ENCODE measurements around the gene GPR82.

GPR82 gene

DNA sequence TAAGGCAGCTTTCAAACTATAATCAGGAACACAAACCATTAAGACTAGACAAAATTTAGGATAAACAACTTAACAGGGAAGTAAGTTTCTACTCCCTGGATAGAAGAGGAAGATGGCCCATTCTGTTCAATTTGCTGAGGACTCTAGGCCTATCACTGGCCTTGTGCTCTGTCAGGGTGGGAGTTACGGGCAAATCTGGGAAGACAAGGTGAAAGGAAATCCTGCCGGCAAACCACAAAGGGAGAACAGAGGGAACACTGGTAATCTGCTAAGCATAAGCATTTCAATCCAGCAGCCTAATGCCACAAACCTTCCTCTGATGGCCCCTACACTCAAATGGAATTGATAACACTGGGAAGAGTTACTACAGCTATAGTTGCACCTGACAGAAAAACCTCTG, 8.3 kb downstream of the GPR82 start:
- Histone ChIP-seq H3K4ac (ENCODE audit: low read depth, low read length) (no peak overlapping the region), H3K23ac (ENCODE audit: low read length) (no peak overlapping the region), H4K12ac (ENCODE audit: low read depth, low read length) (no peak overlapping the region), H3K79me2 (ENCODE audit: control insufficient read depth, insufficient read depth, low read length, poor library complexity) (no peaks in the 10 kb centered on the region), H3K4me2 (ENCODE audit: low read length) (no peak overlapping the region), H3K9ac (ENCODE audit: low read length) (no peak overlapping the region), H3K27ac (ENCODE audit: low read depth, low read length) (no peak overlapping the region), H2AFZ (ENCODE audit: insufficient read depth, low read length, poor library complexity) (no peak overlapping the region), H3K4me1 (ENCODE audit: control insufficient read depth in 1 of 2, insufficient read depth in 2 of 2, low read length in 2 of 2) (no peaks in the 10 kb centered on the region), H3K4me3 (ENCODE audit: low read depth, low read length) (no peak overlapping the region), H3K9me3 (ENCODE audit: insufficient read depth, low read depth, low read length) (no peaks in the 10 kb centered on the region), H4K91ac (ENCODE audit: low read depth, low read length) (no peak overlapping the region), H3K36me3 (ENCODE audit: control insufficient read depth in 1 of 2, insufficient read depth in 2 of 2, low read length in 2 of 2) (no peaks in the 10 kb centered on the region), H4K8ac (ENCODE audit: low read depth, low read length) (no peak overlapping the region), H2BK5ac (ENCODE audit: low read depth, low read length, poor library complexity) (no peak overlapping the region), H3K79me1 (ENCODE audit: low read length) (no peaks in the 10 kb centered on the region), H3K27me3 (ENCODE audit: insufficient read depth, low read length) (no peaks in the 10 kb centered on the region), H2BK12ac (ENCODE audit: low read length) (no peak overlapping the region), H3K14ac (ENCODE audit: low read length) (no peak overlapping the region), H3K18ac (ENCODE audit: low read length) (no peak overlapping the region), H2BK120ac (ENCODE audit: insufficient read depth, low read length, poor library complexity) (no peak overlapping the region), H2AK5ac (ENCODE audit: low read length) (no peak overlapping the region)
- no peak for DNase-seq
- WGBS (ENCODE audit: extremely low coverage, insufficient coverage, insufficient read length) = no CpG with 5 or more reads among the region's 2 CpGs

GRCh38 chrX:41733939-41734338, 10.0 kb downstream of the GPR82 start:
- Histone ChIP-seq H3K4me1 (ENCODE audit: control insufficient read depth in 1 of 2, insufficient read depth in 2 of 2, low read length in 2 of 2) (no peaks in the 10 kb centered on the region), H3K4ac (ENCODE audit: low read depth, low read length) (no peak overlapping the region), H3K36me3 (ENCODE audit: control insufficient read depth in 1 of 2, insufficient read depth in 2 of 2, low read length in 2 of 2) (no peaks in the 10 kb centered on the region), H3K4me3 (ENCODE audit: low read depth, low read length) (no peak overlapping the region), H2AFZ (ENCODE audit: insufficient read depth, low read length, poor library complexity) (no peak overlapping the region), H3K14ac (ENCODE audit: low read length) (no peak overlapping the region), H4K12ac (ENCODE audit: low read depth, low read length) (no peak overlapping the region), H4K91ac (ENCODE audit: low read depth, low read length) (no peak overlapping the region), H3K79me2 (ENCODE audit: control insufficient read depth, insufficient read depth, low read length, poor library complexity) (no peaks in the 10 kb centered on the region), H3K4me2 (ENCODE audit: low read length) (no peak overlapping the region), H2BK120ac (ENCODE audit: insufficient read depth, low read length, poor library complexity) (no peak overlapping the region), H3K9me3 (ENCODE audit: insufficient read depth, low read depth, low read length) (no peaks in the 10 kb centered on the region), H3K79me1 (ENCODE audit: low read length) (no peaks in the 10 kb centered on the region), H3K18ac (ENCODE audit: low read length) (no peak overlapping the region), H4K8ac (ENCODE audit: low read depth, low read length) (no peak overlapping the region), H3K27me3 (ENCODE audit: insufficient read depth, low read length) (no peaks in the 10 kb centered on the region), H2AK5ac (ENCODE audit: low read length) (no peak overlapping the region), H3K9ac (ENCODE audit: low read length) (no peak overlapping the region), H2BK5ac (ENCODE audit: low read depth, low read length, poor library complexity) (no peak overlapping the region), H2BK12ac (ENCODE audit: low read length) (no peak overlapping the region), H3K27ac (ENCODE audit: low read depth, low read length) (no peak overlapping the region), H3K23ac (ENCODE audit: low read length) (no peak overlapping the region)
- WGBS (ENCODE audit: extremely low coverage, insufficient coverage, insufficient read length) = no CpG with 5 or more reads among the region's 1 CpG
- DNase-seq = no peak

- no peak overlapping the region for H2BK5ac ChIP-seq (ENCODE audit: low read depth, low read length, poor library complexity)
- H3K27me3 ChIP-seq (ENCODE audit: insufficient read depth, low read length) = no peaks in the 10 kb centered on the region
- WGBS (ENCODE audit: extremely low coverage, insufficient coverage, insufficient read length) = no CpG with 5 or more reads among the region's 1 CpG
- H2BK120ac ChIP-seq (ENCODE audit: insufficient read depth, low read length, poor library complexity) = no peak overlapping the region
- H3K4me1 ChIP-seq (ENCODE audit: control insufficient read depth in 1 of 2, insufficient read depth in 2 of 2, low read length in 2 of 2) = no peaks in the 10 kb centered on the region
- H3K36me3 ChIP-seq (ENCODE audit: control insufficient read depth in 1 of 2, insufficient read depth in 2 of 2, low read length in 2 of 2) = no peaks in the 10 kb centered on the region
- no peak overlapping the region for H2AFZ ChIP-seq (ENCODE audit: insufficient read depth, low read length, poor library complexity)
- H3K23ac ChIP-seq (ENCODE audit: low read length) = no peak overlapping the region
- no peaks in the 10 kb centered on the region for H3K79me1 ChIP-seq (ENCODE audit: low read length)
- H4K8ac ChIP-seq (ENCODE audit: low read depth, low read length) = no peak overlapping the region
- H2AK5ac ChIP-seq (ENCODE audit: low read length) = no peak overlapping the region
- H3K27ac ChIP-seq (ENCODE audit: low read depth, low read length) = no peak overlapping the region
- H3K4me3 ChIP-seq (ENCODE audit: low read depth, low read length) = no peak overlapping the region
- H3K9me3 ChIP-seq (ENCODE audit: insufficient read depth, low read depth, low read length) = no peaks in the 10 kb centered on the region
- no peak overlapping the region for H4K12ac ChIP-seq (ENCODE audit: low read depth, low read length)
- H3K9ac ChIP-seq (ENCODE audit: low read length) = no peak overlapping the region
- H3K18ac ChIP-seq (ENCODE audit: low read length) = no peak overlapping the region
- no peak overlapping the region for H4K91ac ChIP-seq (ENCODE audit: low read depth, low read length)
- no peak overlapping the region for H3K4ac ChIP-seq (ENCODE audit: low read depth, low read length)
- no peaks in the 10 kb centered on the region for H3K79me2 ChIP-seq (ENCODE audit: control insufficient read depth, insufficient read depth, low read length, poor library complexity)
- H3K4me2 ChIP-seq (ENCODE audit: low read length) = no peak overlapping the region
- H2BK12ac ChIP-seq (ENCODE audit: low read length) = no peak overlapping the region
- H3K14ac ChIP-seq (ENCODE audit: low read length) = no peak overlapping the region
- peak; percentile 1 to 39 for DNase-seq
Observed at GRCh38 chrX:41734530-41734929, 10.5 kb downstream of the GPR82 start.

DNA sequence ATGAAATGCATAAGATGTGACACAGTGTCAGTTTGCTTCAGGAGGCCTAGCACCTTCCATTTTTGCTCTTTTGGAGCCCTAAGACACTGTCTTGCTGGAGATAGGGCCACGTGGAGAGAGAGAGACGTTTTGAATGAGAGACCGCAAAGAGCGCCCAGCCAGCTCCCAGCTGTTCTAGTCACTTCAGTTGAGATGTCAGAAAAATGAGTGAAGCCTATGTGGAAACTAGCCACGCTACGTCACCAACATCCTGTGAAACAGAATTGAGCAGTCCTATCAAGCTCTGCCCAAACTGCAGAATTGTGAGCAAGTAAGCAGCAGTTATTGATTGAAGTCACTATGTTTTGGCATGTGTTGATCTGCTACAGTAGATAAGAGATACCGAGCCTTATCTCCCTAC, 13.1 kb downstream of the GPR82 start:
- WGBS (ENCODE audit: extremely low coverage, insufficient coverage, insufficient read length) = no CpG with 5 or more reads among the region's 7 CpGs
- Histone ChIP-seq H3K4me3 (ENCODE audit: low read depth, low read length) (no peak overlapping the region), H3K4me1 (ENCODE audit: control insufficient read depth in 1 of 2, insufficient read depth in 2 of 2, low read length in 2 of 2) (no peaks in the 10 kb centered on the region), H4K8ac (ENCODE audit: low read depth, low read length) (no peak overlapping the region), H2AK5ac (ENCODE audit: low read length) (no peak overlapping the region), H3K36me3 (ENCODE audit: control insufficient read depth in 1 of 2, insufficient read depth in 2 of 2, low read length in 2 of 2) (no peaks in the 10 kb centered on the region), H2BK120ac (ENCODE audit: insufficient read depth, low read length, poor library complexity) (no peak overlapping the region), H3K79me2 (ENCODE audit: control insufficient read depth, insufficient read depth, low read length, poor library complexity) (no peaks in the 10 kb centered on the region), H3K4ac (ENCODE audit: low read depth, low read length) (no peak overlapping the region), H4K91ac (ENCODE audit: low read depth, low read length) (no peak overlapping the region), H3K27ac (ENCODE audit: low read depth, low read length) (no peak overlapping the region), H3K14ac (ENCODE audit: low read length) (no peak overlapping the region), H2BK5ac (ENCODE audit: low read depth, low read length, poor library complexity) (no peak overlapping the region), H3K79me1 (ENCODE audit: low read length) (no peaks in the 10 kb centered on the region), H3K9me3 (ENCODE audit: insufficient read depth, low read depth, low read length) (no peaks in the 10 kb centered on the region), H2BK12ac (ENCODE audit: low read length) (no peak overlapping the region), H4K12ac (ENCODE audit: low read depth, low read length) (no peak overlapping the region), H3K27me3 (ENCODE audit: insufficient read depth, low read length) (no peaks in the 10 kb centered on the region), H3K9ac (ENCODE audit: low read length) (no peak overlapping the region), H3K4me2 (ENCODE audit: low read length) (no peak overlapping the region), H3K23ac (ENCODE audit: low read length) (no peak overlapping the region), H3K18ac (ENCODE audit: low read length) (no peak overlapping the region), H2AFZ (ENCODE audit: insufficient read depth, low read length, poor library complexity) (no peak overlapping the region)
- DNase-seq = peak in 1 of 2 donors; percentile 28
